Neural progenitor cell (in vitro differentiated cells): ENCODE data around the gene NRIP2. TPM values are rescaled to one million over a fixed set of nuclear protein-coding genes. Genes with fewer than 3 reads are reported as not detected.

Source experiments
- DNase-seq: peaks from one replicate; pipeline ENCODE4 v3.0.0-alpha.2; 2016; ENCODE audit warnings: low spot score
- H2AFZ ChIP-seq: fragments of 200-600 bp; sonication (generic); replicated peaks from 2 replicates; pipeline ENCODE4 v1.6.1; 2016; ENCODE audit warnings: antibody characterized with exemption
- H3F3A ChIP-seq: fragments of 200-600 bp; sonication (generic); 2 replicates; pipeline ENCODE4 v1.6.1; 2016; ENCODE audit warnings: antibody characterized with exemption, low read depth
- H3K27ac ChIP-seq: fragments of 200-600 bp; sonication (generic); 2 replicates; pipeline ENCODE4 v1.5.1; 2016; ENCODE audit warnings: mild to moderate bottlenecking
- H3K27me3 ChIP-seq: fragments of 200-600 bp; sonication (generic); 2 replicates; pipeline ENCODE4 v1.6.1; 2016; ENCODE audit warnings: mild to moderate bottlenecking, moderate library complexity
- H3K36me3 ChIP-seq: fragments of 200-600 bp; sonication (generic); 2 replicates; pipeline ENCODE4 v1.5.1; 2016
- H3K4me1 ChIP-seq: fragments of 200-600 bp; sonication (generic); 2 replicates; pipeline ENCODE4 v1.6.1; 2016; ENCODE audit warnings: mixed run types
- H3K4me2 ChIP-seq: fragments of 200-600 bp; sonication (generic); 2 replicates; pipeline ENCODE4 v1.6.1; 2016
- H3K4me3 ChIP-seq: fragments of 200-600 bp; sonication (generic); 2 replicates; pipeline ENCODE4 v1.5.1; 2016
- H3K79me2 ChIP-seq: fragments of 200-600 bp; sonication (generic); 2 replicates; pipeline ENCODE4 v1.6.1; 2016; ENCODE audit warnings: low read depth
- H3K9ac ChIP-seq: fragments of 200-600 bp; sonication (generic); 2 replicates; pipeline ENCODE4 v1.6.1; 2016
- H3K9me3 ChIP-seq: fragments of 200-600 bp; sonication (generic); 2 replicates; pipeline ENCODE4 v1.5.1; 2016; ENCODE audit warnings: low read depth
- H4K20me1 ChIP-seq: fragments of 200-600 bp; sonication (generic); 2 replicates; pipeline ENCODE4 v1.6.1; 2016; ENCODE audit warnings: low read depth
- H3K27ac Mint-ChIP-seq: 3 replicates; pipeline ENCODE4 v1.8.0; 2021; ENCODE audit warnings: mixed read lengths
- H3K27me3 Mint-ChIP-seq: 2 replicates; pipeline ENCODE4 v1.8.0; 2022; ENCODE audit warnings: low read depth, mild to moderate bottlenecking, inconsistent platforms, moderate library complexity, mixed read lengths; ENCODE audit not compliant: insufficient read depth
- H3K36me3 Mint-ChIP-seq: 3 replicates; pipeline ENCODE4 v1.8.0; 2021; ENCODE audit warnings: mixed read lengths
- H3K4me1 Mint-ChIP-seq: 3 replicates; pipeline ENCODE4 v1.8.0; 2021; ENCODE audit warnings: mixed read lengths
- H3K4me3 Mint-ChIP-seq: 3 replicates; pipeline ENCODE4 v1.8.0; 2021; ENCODE audit warnings: mild to moderate bottlenecking, moderate library complexity, mixed read lengths
- H3K9me3 Mint-ChIP-seq: 3 replicates; pipeline ENCODE4 v1.8.0; 2020; ENCODE audit warnings: mixed read lengths
- EZH2 ChIP-seq: fragments of 200-600 bp; sonication (generic); IDR thresholded peaks from 2 replicates; pipeline ENCODE4 v1.6.1; 2017; ENCODE audit warnings: antibody characterized with exemption, mild to moderate bottlenecking, moderate library complexity
- EZH2phosphoT487 ChIP-seq: fragments of 200-600 bp; sonication (generic); IDR thresholded peaks from 2 replicates; pipeline ENCODE4 v1.6.1; 2017; ENCODE audit warnings: antibody characterized with exemption
- total RNA-seq: library from RNA; depleted of rRNA; stranded (reverse); fragments of >200 nt; gene quantifications from 2 replicates; pipeline ENCODE4 v1.2.3, GENCODE V29; 2015; ENCODE audit warnings: low replicate concordance
- TF ChIP-seq, protein P1 (sequence below): fragments of 200-600 bp; sonication (generic); IDR thresholded peaks from 2 replicates; pipeline ENCODE4 v1.5.1; 2017; ENCODE audit warnings: antibody characterized with exemption, mild to moderate bottlenecking

The NRIP2 gene
- total RNA-seq, 1 donor from 2014 or later = 0.65 TPM

DNA sequence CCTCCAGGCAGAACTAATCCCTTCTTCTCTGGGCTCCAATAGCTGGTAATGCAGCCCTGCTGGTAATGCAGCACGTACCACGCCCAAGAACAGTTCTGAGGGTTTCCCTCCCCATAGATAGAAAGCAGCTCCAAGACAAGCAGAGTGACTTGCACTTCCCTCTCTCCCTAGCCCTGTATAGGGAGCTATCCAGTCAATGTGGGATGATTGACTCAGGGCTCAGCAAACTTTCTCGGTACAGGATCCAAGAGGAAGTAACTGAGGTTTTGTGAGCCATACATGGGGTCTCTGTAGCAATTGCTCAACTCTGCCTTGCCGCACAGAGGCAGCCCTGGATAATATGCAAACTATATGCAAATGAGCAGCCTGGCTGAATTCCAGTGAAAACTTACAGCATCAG, 55.6 kb downstream of the NRIP2 start:
- no peak for TF ChIP-seq EZH2phosphoT487
- no peak for TF ChIP-seq EZH2
- TF ChIP-seq, protein P1, sequence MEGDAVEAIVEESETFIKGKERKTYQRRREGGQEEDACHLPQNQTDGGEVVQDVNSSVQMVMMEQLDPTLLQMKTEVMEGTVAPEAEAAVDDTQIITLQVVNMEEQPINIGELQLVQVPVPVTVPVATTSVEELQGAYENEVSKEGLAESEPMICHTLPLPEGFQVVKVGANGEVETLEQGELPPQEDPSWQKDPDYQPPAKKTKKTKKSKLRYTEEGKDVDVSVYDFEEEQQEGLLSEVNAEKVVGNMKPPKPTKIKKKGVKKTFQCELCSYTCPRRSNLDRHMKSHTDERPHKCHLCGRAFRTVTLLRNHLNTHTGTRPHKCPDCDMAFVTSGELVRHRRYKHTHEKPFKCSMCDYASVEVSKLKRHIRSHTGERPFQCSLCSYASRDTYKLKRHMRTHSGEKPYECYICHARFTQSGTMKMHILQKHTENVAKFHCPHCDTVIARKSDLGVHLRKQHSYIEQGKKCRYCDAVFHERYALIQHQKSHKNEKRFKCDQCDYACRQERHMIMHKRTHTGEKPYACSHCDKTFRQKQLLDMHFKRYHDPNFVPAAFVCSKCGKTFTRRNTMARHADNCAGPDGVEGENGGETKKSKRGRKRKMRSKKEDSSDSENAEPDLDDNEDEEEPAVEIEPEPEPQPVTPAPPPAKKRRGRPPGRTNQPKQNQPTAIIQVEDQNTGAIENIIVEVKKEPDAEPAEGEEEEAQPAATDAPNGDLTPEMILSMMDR = no peak
- Mint-ChIP-seq H3K4me1 (peaks cover 23% of the 10 kb centered on the region), H3K27ac (no peak overlapping the region), H3K36me3 (no peaks in the 10 kb centered on the region), H3K9me3 (no peaks in the 10 kb centered on the region), H3K27me3 (peaks cover 8% of the 10 kb centered on the region), H3K4me3 (no peak overlapping the region)
- H2AFZ ChIP-seq = no peak overlapping the region
- no peaks in the 10 kb centered on the region for H3K36me3 ChIP-seq
- peaks cover 14% of the 10 kb centered on the region for H3K27me3 ChIP-seq
- H3K4me3 ChIP-seq = no peak overlapping the region
- H3K9ac ChIP-seq = no peak overlapping the region
- no peaks in the 10 kb centered on the region for H3K9me3 ChIP-seq
- DNase-seq = peak; percentile 45
- H4K20me1 ChIP-seq = no peaks in the 10 kb centered on the region
- no peak overlapping the region for H3K27ac ChIP-seq
- no peaks in the 10 kb centered on the region for H3K79me2 ChIP-seq
- H3K4me2 ChIP-seq = peak overlapping the region; percentile 8
- H3F3A ChIP-seq = peaks cover 16% of the 10 kb centered on the region
- peaks cover 25% of the 10 kb centered on the region for H3K4me1 ChIP-seq

DNA sequence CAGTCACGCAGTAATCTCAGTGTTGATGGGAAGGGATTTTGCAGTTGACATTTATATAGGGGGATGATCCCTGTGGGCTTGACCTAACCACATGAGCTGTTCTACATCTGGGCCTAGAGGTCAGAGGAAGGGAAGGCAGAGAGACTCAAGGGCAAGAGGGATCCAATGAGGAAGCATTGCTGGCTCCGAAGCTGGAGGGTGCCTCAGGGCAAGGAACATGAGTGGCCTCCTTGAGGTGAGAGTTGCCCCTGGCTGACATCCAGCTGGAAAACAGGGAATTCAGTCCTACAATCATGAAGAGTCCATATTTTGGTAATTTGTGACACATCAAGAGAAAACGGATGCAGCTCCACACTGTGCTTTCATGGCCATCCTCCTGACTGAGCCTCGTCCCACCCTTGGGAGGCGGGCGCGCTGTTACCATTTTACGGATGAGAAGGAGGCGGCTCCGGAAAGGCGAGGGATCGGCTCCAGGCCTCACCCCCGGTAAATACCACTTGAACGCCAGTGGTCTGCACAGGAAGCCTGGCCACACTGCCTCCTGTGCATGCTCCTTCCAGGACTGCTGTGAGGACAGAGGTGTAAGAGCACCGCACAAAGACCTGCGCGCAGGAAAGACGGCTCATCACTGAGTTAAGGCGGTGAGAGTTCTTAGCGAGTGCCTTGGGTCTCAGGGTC, 58.6 kb downstream of the NRIP2 start:
- no peak overlapping the region for H2AFZ ChIP-seq
- Mint-ChIP-seq H3K4me3 (no peak overlapping the region), H3K27ac (no peak overlapping the region), H3K27me3 (peaks cover 4% of the 10 kb centered on the region), H3K36me3 (no peaks in the 10 kb centered on the region), H3K9me3 (no peaks in the 10 kb centered on the region), H3K4me1 (peaks cover 19% of the 10 kb centered on the region)
- TF ChIP-seq EZH2 = no peak
- TF ChIP-seq, protein P1 = no peak
- no peak for TF ChIP-seq EZH2phosphoT487
- H4K20me1 ChIP-seq = no peaks in the 10 kb centered on the region
- no peak overlapping the region for H3K4me3 ChIP-seq
- H3K79me2 ChIP-seq = no peaks in the 10 kb centered on the region
- DNase-seq = no peak
- H3K36me3 ChIP-seq = no peaks in the 10 kb centered on the region
- H3K9ac ChIP-seq = no peak overlapping the region
- no peak overlapping the region for H3K4me2 ChIP-seq
- no peak overlapping the region for H3K27ac ChIP-seq
- no peaks in the 10 kb centered on the region for H3K27me3 ChIP-seq
- H3K4me1 ChIP-seq = peaks cover 25% of the 10 kb centered on the region
- H3K9me3 ChIP-seq = no peaks in the 10 kb centered on the region
- H3F3A ChIP-seq = peaks cover 16% of the 10 kb centered on the region

DNA sequence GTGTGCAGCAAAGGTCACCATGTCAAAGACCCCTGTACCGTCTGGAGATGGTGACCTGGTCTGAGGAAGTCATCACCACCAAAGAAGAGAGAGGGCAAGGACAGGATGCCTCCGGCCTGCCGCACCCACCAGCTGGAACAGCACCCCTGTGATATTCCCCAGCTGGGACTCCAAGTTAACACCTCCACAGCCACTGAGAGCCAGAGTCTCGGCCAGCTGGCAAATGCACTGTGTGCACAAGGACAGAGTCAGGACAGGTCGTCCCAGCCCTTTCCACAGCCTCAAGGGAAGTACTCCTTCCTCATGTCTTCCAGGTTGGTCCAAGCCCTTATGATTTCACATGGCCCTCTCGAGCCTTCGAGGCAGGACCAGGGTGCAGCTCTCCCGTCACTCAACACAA, 59.4 kb downstream of the NRIP2 start:
- H3K36me3 ChIP-seq = no peaks in the 10 kb centered on the region
- H3K27ac ChIP-seq = no peak overlapping the region
- H3K4me1 ChIP-seq = peaks cover 25% of the 10 kb centered on the region
- H3K27me3 Mint-ChIP-seq = peaks cover 4% of the 10 kb centered on the region
- DNase-seq = no peak
- H3F3A ChIP-seq = peaks cover 16% of the 10 kb centered on the region
- no peak overlapping the region for H3K4me3 Mint-ChIP-seq
- H3K4me3 ChIP-seq = no peak overlapping the region
- no peaks in the 10 kb centered on the region for H3K79me2 ChIP-seq
- no peaks in the 10 kb centered on the region for H3K9me3 ChIP-seq
- no peak overlapping the region for H3K4me2 ChIP-seq
- no peaks in the 10 kb centered on the region for H4K20me1 ChIP-seq
- no peak overlapping the region for H3K27ac Mint-ChIP-seq
- no peak overlapping the region for H3K9ac ChIP-seq
- H3K9me3 Mint-ChIP-seq = no peaks in the 10 kb centered on the region
- H2AFZ ChIP-seq = no peak overlapping the region
- H3K36me3 Mint-ChIP-seq = no peaks in the 10 kb centered on the region
- TF ChIP-seq EZH2 = no peak
- TF ChIP-seq, protein P1 = no peak
- TF ChIP-seq EZH2phosphoT487 = no peak
- H3K27me3 ChIP-seq = no peaks in the 10 kb centered on the region
- H3K4me1 Mint-ChIP-seq = peaks cover 19% of the 10 kb centered on the region

Other genes starting within 250 kb of the NRIP2 start
- 45.3 and 58.6 TPM in 2 replicates for gene FKBP4, start 40.1 kb downstream of the NRIP2 start, total RNA-seq
- gene ITFG2, start 22.4 kb downstream of the NRIP2 start, total RNA-seq = 12.0 and 24.0 TPM in 2 replicates
- not detected in 2 replicates for gene TEX52, start 22.0 kb upstream of the NRIP2 start, total RNA-seq
- 38.2 and 50.9 TPM in 2 replicates for gene FOXM1, start 42.1 kb upstream of the NRIP2 start, total RNA-seq
- 95.5 and 140 TPM in 2 replicates for gene RHNO1, start 42.2 kb upstream of the NRIP2 start, total RNA-seq
- gene TULP3, start 55.9 kb upstream of the NRIP2 start, total RNA-seq = 33.4 and 33.5 TPM in 2 replicates
- gene TEAD4, start 124.4 kb upstream of the NRIP2 start, total RNA-seq = 8.8 and 22.5 TPM in 2 replicates
- gene TSPAN9, start 242.3 kb upstream of the NRIP2 start, total RNA-seq = 7.8 and 26.2 TPM in 2 replicates